Measurements from ENCODE around the gene CELF4.
A peak's percentile ranks its signal among the peaks of the same experiment; 100 is the strongest.

CELF4 gene

GRCh38 chr18:37563931-37564392, 1.6 kb downstream of the CELF4 start:
- TF ChIP-seq ZFX (IDR thresholded peaks at IDR 0.05) (no peak), CTCF (conservative IDR thresholded peaks at IDR 0.05) (no peak)
- H3K27ac ChIP-seq = no peak overlapping the region

- no peak for TF ChIP-seq CTCF (conservative IDR thresholded peaks at IDR 0.05)
- TF ChIP-seq ZFX (IDR thresholded peaks at IDR 0.05) = no peak
- no peak overlapping the region for H3K27ac ChIP-seq
Observed at GRCh38 chr18:37561986-37562385, 3.6 kb downstream of the CELF4 start.

GRCh38 chr18:37560003-37560402, 5.6 kb downstream of the CELF4 start:
- no peak for TF ChIP-seq ZFX (IDR thresholded peaks at IDR 0.05)
- no peak for TF ChIP-seq CTCF (conservative IDR thresholded peaks at IDR 0.05)
- no peak overlapping the region for H3K27ac ChIP-seq

GRCh38 chr18:37559194-37559593, 6.4 kb downstream of the CELF4 start:
- TF ChIP-seq ZFX (IDR thresholded peaks at IDR 0.05) (no peak), CTCF (conservative IDR thresholded peaks at IDR 0.05) (no peak)
- H3K27ac ChIP-seq = no peak overlapping the region

- TF ChIP-seq CTCF (conservative IDR thresholded peaks at IDR 0.05) = no peak
- TF ChIP-seq ZFX (IDR thresholded peaks at IDR 0.05) = no peak
- no peak overlapping the region for H3K27ac ChIP-seq
Observed at GRCh38 chr18:37554399-37554787, 11.2 kb downstream of the CELF4 start.

GRCh38 chr18:37553633-37554398, 11.8 kb downstream of the CELF4 start:
- TF ChIP-seq ZFX (IDR thresholded peaks at IDR 0.05) (no peak), CTCF (conservative IDR thresholded peaks at IDR 0.05) (peak; percentile 48)

GRCh38 chr18:37552286-37552685, 13.3 kb downstream of the CELF4 start:
- TF ChIP-seq ZFX (IDR thresholded peaks at IDR 0.05) (no peak), CTCF (conservative IDR thresholded peaks at IDR 0.05) (no peak)
- H3K27ac ChIP-seq = no peak overlapping the region

More at GRCh38 chr18:37553633-37554398, 11.8 kb downstream of the CELF4 start:
- no peak overlapping the region for H3K27ac ChIP-seq

Data from C4-2B (cell line).